Embryonic facial prominence (tissue), 1 donor: ENCODE measurements around the gene SYTL1.

Experiments used
- DNase-seq: peaks from one replicate; pipeline ENCODE4 v3.0.0-alpha.2; 2016; ENCODE audit errors: extremely low spot score

Gene SYTL1

DNA sequence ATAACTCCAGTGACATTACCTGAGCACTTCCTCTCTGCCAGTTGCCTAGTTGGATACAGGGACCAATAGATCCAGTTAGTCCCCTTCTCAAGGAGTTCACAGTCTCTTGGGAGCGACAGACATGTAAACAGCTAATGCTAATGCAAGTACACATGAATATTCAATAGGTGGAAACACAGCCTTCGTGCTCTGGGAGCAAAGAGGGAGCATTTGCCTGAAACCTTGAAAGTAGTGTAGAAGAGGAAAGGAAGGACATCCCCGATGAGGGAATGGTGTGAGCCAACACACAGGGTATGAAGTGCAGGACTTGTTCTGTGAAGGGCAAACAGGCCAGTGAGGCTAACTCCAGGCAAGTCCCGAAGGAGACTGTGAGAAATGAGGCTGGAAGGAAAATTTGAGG, 23.7 kb upstream of the SYTL1 start:
- DNase-seq: no peak

DNA sequence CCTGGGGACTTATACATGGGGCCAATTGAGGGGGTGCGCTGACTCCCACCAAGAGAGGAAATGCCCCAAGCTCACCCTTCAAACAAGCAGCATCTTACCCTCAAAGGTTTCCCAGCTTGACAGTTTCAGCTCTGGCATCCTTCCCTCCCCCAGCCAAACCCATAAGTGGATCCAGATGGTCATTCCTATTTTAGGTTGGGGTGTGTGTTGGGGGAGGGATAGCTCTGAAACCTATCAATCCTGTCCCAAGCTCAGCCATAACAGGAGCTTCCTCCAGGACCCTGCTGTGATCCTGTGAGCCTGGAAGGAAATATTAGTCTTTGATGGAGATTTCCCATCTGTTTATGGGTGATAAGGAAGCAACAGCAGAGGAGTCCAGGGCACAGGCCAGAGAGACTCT, 23.2 kb upstream of the SYTL1 start:
- DNase-seq: no peak

DNA sequence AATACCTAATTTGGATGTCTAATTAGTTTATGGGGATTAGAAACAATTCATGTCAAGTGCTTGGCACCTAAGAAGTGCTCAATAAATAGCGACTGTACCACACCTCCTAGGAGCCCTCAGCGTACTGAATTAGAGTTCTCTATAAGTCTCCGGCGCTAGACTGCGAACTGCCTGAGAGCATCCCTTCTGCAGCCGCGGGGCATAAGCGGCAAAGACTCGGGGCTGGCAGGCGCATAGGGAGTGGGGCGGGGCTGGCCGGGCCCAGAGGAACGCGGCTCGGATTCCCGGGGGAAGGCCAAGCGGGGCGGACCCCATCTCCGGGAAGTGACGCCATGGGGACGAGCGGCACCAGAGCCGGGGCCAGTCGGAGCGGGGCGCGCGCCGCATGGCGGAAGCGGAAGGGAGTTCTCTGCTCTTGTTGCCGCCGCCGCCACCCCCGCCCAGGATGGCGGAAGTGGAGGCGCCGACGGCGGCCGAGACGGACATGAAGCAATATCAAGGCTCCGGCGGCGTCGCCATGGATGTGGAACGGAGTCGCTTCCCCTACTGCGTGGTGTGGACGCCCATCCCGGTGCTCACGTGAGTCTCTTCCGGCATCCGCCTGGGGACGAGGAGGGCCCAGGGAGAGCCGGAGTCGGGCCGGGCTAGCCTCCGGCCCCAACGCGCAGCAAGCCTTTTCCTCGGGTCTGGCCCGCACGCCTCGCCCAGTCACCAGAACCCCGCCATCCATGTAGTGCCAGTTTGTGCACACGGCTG, 19.8 kb upstream of the SYTL1 start, which contains the start of gene TMEM222:
Gene TMEM222 (plus strand): TSS at position 351 of the 756 bp plus-strand sequence. CDS start 35 bp downstream, at position 386.
- DNase-seq: peak; percentile 96

DNA sequence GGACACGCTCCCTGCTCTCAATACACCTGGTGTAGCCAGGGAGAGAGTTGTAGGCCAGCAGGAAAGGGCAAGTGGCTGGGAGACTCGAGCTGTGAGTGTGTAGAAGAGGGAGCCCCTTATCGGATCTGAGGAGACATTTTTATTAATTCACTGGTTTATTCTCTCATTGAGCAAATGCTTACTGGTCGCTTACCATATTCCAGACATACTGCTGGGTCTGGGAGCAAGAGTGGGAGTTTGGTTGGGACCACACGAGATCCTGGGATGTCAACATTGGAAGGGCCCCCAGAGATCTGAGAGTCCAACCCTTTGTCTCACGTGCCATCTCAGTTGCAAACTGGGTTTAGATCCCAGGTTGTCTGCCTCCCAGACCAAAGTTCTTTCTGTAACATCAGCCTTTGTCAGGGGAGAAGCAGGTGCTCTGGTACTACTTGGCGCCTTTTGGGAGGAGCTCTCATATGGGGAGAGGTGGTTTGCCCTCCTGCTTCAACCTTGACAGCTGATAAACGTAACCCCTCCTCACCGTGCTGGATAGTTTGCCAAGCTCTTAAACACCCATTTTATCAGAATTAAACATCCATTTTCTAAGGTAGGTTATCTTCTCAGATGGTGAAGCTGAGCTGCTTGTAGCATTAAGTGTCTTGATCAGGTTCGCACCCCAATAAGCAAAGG, 19.1 kb upstream of the SYTL1 start:
- no peak for DNase-seq

DNA sequence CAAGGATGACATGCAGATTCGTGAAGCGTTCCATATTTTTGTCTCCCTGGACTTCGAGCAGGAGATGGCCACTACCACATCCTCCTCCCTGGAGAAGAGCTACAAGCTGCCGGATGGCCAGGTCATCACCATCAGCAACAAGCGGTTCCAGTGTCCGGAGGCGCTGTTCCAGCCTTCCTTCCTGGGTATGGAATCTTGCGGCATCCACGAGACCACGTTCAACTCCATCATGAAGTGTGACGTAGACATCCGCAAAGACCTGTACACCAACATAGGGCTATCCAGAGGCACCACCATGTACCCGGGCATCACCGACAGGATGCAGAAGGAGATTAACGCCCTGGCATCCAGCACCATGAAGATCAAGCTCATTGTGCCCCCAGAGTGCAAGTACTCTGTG, 16.5 kb upstream of the SYTL1 start:
- no peak for DNase-seq

DNA sequence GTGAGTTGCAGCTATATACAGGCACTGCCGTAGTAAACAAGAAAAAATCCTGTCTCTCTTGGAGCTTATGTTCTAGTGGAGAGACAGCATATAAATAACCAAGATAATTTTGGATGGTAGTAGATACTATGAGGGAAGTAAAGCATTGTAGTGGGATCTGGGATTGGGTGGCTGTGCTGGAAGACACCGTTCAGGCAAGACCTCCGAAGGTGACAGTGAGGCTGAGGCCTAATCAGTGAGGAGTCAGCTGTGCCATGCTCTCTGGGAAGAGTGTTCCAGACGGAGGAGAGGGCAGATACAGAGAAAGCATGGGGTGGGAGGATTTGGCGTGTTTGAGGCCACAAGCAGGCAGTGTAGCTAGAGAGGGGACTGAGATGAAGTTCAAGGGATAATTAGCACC, 13.9 kb upstream of the SYTL1 start:
- no peak for DNase-seq

DNA sequence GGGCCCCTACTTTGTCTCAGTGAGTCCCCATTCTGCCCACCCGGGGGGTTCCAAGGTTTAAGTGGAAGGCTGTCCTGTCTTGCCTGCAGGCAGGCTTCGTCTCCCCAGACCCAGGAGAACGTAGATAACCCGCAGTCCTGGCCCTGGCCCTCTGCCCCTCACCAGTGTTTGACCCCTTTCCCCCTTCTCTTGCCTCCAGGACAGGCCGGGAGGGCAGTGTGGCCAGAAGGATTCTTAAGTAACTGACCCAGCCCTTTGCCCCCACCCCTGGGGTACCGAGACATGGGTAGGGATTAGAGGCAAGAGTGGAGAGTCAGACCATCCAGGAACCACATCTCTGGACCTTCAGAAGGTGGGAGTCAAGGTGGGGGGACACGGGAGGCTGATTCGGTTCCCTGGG, 11.0 kb upstream of the SYTL1 start:
- no peak for DNase-seq

DNA sequence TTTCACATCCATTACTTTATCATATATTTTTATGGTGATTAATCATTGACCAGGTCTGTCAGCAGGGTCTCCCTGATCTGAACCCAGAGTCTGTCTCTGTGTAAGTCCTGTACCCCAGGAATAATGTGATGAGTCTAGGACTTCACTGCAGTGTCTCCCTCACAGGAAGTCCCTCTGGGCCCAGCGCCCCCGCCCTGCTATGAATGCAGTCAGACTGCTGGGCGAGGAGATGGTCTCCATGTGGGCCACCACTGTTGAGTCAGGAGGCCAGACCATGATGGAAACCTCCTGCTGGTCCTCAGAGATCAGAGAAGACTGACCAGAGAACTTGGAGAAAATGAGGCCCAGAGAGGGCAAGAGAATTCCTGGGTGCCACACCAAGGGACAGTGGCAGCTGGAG, 10.4 kb upstream of the SYTL1 start:
- no peak for DNase-seq

DNA sequence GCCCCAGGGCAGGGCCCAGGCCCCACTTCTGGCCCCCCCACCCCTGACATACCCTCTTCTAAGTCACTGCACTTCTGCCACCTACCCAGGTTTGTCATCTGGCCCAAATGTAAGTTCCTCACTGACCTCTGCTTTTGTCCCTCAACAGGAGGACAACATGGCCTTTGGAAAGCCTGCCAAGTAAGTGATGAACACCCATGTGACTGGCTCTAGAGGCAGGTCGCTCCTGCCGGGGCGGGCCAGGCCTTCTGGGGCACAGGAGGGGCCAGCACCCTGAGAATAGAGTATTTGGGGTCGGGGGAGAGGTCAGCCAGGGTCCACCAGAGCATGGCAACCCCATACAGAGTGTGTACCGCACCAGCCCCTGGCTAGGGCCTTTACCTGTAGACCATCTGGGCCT, 9.9 kb upstream of the SYTL1 start:
- DNase-seq: no peak

DNA sequence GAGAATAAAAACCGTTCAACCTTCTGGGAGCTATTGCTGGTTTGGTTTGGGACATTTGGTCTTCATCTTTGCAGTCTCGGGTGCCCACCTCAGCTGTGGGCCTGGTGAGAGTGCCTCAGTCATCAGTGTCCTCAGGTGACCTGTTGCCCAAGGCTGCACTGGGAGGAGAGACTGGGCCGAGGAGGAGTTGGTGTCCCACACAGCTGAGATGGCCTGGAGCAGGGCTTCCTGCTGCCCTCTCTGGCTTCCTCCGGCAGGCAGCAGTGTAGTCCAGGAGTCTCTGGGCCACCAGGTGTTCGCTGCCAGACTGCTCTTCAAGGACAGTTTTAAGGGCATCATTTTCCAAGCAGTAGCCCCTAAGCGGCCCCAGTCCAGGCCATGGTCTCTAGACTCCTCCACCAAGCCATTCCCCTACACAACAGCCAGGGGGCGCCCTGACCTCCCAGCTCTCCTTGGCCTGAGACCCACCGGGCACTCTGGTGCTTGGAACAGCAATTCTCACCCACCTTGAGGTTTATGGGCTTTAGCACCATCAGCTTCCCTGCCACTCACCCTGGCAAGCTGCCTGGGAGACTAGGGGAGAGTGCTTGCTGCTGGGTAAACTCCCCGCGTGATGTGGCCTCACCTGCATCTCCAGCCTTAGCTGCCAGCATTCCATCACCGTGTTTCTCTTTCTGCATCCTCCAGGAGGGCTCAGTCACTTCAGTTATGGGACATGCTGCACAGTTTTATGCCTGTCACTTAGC, 9.1 kb upstream of the SYTL1 start:
- no peak for DNase-seq

DNA sequence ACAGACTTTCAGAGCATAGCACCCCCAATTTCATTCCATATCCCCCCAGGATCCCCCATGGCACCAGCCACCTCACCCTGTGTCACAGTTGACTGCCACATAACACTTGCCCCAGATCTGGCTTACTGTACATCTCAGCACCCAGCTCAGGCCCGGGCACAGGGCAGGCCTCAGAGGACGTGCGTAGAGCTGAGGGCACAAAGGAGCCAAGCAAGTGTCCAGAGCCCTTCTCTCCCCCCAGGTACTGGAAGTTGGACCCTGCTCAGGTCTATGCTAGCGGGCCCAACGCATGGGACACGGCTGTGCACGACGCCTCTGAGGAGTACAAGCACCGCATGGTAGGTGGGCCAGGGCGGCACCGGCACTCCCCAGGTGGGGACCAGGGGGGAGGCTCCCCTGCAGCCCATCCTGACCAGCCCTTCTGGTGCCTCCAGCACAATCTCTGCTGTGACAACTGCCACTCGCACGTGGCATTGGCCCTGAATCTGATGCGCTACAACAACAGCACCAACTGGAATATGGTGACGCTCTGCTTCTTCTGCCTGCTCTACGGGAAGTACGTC, 8.0 kb upstream of the SYTL1 start:
- DNase-seq: no peak

DNA sequence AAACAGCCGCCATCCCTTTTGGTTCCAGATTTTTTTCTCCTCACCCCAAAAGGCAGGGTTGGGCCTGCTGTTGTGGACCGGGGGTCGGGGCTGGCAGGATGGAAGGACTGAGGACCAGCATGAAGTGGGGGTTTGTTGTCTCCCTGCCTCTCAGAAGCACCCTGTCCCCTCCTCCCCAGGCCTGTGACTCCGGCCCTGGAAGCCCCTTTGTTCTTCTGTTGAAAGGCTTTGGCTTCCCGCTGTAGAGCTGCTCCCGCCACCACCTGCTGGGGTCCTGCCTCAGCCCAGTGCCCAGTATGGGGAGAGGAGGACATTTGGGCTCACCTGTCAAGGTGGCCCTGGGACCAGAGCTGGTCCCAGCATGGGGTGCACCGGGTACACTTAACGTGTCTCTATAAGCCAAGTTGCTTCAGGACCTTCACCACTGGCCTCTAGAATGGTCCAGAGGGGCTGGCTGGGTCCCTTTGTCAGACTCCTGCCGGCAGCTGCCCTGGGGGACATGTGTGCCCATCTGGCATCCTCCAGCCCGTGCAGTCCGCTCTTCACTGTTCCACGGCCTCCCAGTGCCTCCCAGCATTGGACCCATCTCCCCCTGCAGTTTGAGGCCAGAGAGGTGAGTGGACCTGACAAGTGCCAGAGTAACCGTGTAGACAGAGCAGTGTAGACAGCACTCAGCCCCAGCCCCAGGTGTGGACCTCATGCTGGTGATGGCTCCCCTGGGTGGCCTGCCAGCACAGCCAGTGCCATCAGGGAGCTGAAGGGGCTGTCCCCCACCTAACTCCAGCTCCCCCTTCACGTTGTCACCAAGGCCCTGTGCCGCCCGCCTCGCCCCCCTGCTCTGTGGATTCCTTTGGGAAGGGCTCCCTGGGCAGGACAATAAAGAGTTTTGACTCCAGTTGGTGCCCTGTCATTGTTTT, 6.1 kb upstream of the SYTL1 start:
- DNase-seq: no peak

DNA sequence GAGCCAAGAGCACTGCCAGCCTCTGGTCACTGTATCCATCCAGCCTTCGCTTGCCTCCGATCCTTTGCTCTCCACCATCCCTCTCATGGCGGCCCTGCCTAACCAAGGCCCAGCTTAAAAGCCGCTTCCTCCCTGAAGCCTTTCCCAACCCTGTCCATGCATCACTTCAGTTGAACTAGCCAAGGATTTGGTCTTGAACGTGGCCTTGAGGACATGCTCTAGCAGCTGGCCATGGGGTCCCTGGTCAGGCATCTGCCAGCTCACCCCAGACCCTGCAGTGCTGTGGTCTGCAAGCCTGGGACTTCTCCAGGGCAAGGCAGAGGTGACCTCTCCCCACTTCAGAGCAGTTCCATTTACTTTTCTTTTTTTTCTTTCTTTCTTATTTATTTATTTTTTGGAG, 5.1 kb upstream of the SYTL1 start:
- DNase-seq: no peak

DNA sequence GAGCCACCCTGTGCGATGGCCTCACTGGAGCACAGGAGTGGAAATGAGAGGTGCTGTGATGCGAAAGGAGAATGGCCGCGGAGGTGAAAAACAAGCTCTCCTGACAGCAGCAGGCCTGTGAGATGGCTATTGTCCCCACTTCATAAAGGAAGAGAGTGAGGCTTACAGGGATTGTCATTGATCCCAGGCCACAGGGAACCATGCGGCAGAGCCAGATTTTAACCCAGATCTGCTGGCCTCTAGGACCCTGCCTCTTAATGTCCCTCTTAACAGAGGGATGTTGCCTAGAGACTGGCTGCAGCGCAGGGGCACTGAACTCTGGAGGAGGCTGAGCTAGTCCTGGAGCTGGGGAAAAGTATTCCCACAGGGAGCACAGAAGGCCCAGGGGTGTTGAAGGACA, 3.1 kb upstream of the SYTL1 start:
- DNase-seq: no peak

DNA sequence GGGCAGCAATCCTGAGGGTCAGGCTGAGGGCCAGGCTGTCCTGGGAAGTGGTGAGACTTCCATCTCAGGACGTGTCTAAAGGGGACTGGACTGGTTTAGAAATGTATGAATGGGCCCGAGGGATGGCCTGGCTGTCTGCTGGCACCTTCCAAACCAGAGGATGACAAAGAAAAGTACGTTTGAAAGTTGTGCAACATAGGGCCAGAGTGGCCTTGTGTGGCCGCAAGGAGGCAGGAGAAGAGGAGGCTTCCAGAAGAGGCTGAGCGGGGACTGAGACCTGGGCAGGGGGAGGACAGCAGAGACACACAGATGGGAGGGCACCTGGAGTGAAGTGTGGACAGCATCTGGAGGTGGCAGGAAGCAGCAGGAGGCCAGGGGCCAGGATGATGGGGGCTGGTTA, 2.6 kb upstream of the SYTL1 start:
- no peak for DNase-seq

DNA sequence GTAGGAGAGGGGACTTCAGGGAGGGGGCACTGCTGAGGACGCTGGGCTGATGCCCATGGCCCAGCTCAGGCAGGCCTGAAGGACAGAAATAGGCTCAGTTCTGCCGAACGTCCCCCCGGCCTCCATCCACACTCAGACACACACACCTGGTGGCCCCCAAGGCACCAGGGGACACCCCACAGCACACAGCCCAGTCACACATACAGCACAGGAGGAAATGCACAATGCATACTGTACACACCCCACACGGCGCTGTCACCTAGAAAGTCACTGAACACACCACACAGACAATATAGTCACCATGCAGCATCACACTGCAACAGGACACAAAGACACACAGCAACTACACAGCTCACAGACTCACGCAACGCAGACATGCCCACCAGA, 562 bp downstream of the SYTL1 start:
- DNase-seq: no peak

DNA sequence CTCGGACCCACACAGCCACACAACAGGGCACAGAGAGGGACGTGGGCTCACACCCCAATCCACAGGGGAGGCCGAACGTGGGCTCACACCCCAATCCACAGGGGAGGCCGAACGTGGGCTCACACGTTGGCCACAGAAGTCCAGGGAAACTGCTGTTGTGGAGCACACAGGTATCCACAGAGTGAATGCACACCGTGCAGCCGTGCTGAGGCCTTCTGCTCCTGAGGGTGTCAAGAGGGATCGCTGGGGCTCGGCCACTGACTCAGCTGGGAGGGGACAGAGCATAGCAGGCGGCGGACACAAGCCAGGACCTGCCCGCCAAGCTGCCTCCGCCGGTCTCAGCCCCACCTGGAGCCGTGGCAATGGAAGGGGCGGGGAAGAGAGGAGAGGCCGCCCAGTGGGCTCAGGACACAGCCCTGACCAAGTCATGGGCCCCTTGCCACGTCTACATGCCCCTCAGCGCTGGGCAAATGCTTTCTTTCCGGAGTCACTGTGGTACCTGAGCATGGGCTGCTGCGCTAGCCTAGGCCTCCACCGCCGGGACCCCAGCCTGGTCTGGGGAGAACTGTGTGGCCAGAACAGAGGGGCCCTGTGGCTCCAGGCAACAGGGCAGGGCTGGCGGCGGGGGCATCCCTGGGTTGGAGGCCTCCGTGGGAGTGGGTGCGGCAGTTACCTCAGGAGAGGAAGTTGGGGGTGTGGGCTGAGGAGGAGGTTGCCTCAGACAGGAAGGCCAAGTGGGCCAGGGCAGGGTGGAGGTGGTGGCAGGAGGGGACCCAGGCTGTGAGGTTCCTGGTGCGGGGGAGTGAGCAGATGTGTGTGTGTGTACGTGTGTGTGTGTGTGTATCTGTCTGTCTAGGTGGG, 1.2 kb downstream of the SYTL1 start:
- no peak for DNase-seq

DNA sequence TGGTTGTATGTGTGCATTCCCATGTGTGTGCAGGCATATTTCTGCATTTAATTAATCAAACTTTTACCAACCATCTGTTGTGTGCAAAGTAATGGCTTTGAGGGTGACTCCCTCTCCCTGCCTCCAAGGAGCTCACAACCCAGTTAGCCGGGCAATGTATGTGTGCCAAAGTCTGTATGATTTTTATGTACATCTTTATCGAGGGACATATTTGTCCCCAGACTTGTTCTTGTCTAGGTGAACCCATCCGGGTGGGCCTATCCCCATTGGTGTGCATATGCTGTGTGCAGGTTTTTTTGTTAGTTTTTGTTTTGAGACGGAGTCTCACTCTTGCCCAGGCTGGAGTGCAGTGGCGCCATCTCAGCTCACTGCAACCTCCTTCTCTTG, 1.8 kb downstream of the SYTL1 start:
- DNase-seq: no peak

DNA sequence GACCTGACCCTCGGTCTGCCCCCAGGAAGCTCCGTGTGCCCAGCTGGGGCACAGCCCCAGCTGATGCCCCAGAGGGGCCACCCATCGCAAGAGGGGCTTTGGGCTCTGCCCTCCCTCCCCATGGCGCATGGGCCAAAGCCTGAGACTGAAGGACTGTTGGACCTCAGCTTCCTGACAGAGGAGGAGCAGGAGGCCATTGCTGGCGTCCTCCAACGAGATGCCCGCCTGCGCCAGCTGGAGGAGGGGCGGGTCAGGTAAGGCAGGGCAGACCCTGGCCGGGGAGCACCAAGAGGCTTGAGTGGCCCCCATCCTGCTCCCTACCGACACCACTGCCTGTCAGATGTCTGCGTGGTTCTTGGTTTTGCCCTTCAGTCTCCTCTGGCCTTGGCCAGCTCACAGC, 3.5 kb downstream of the SYTL1 start:
- DNase-seq: no peak

DNA sequence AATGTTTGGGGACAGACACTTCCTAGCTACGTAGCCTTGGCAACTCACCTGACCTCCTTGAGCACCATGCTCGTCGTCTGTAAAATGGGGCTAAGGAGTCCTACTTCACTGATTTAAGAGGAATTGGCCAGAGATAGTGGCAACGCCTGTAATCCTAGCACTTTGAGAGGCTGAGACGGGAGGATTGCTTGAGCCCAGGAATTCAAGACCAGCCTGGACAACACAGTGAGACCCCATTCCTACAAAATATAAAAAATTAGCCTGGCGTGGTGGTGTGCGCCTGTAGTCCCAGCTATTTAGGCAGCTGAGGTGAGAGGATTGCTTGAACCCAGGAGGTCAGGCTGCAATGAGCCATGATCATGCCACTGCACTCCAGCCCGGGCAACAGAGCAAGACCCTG, 4.5 kb downstream of the SYTL1 start:
- no peak for DNase-seq
